Naive B cell (primary cell): ENCODE measurements around the gene SLC25A23. TPM values are rescaled to one million over a fixed set of nuclear protein-coding genes. Genes with fewer than 3 reads are reported as not detected.
"Not testable (repeated sequence)": the region's sequence is repeated elsewhere in the genome, so short reads cannot be mapped to it uniquely, and the experiment has no call there.

Experiments used
- ATAC-seq, 2 donors: fragments of 150-1000 bp; cut with Tn5 transposase; 2 replicates each; pipeline ENCODE4 v1.10.0; 2021; ENCODE audit warnings: low read depth in 2 of 2, mild to moderate bottlenecking in 2 of 2, moderate library complexity in 2 of 2
- DNase-seq: peaks from one replicate; pipeline ENCODE4 v3.0.0; 2022
- H3K27ac Mint-ChIP-seq, 6 donors: one replicate each; pipeline ENCODE4 v1.8.0; 2020 to 2022; ENCODE audit warnings: mild to moderate bottlenecking in 6 of 6, mixed read lengths in 6 of 6, moderate library complexity in 5 of 6, inconsistent platforms in 2 of 6
- H3K27me3 Mint-ChIP-seq, 3 donors: one replicate each; pipeline ENCODE4 v1.8.0; 2021 to 2022; ENCODE audit warnings: mixed read lengths in 3 of 3, mild to moderate bottlenecking in 1 of 3
- H3K36me3 Mint-ChIP-seq, 2 donors: one replicate each; pipeline ENCODE4 v1.8.0; 2020 to 2022; ENCODE audit warnings: mixed read lengths in 2 of 2, inconsistent platforms in 1 of 2, mild to moderate bottlenecking in 1 of 2
- H3K4me1 Mint-ChIP-seq, 3 donors: one replicate each; pipeline ENCODE4 v1.8.0; 2020 to 2022; ENCODE audit warnings: mixed read lengths in 3 of 3, inconsistent platforms in 1 of 3, mild to moderate bottlenecking in 1 of 3, moderate library complexity in 1 of 3
- H3K4me3 Mint-ChIP-seq, 8 donors: one replicate each; pipeline ENCODE4 v1.8.0; 2020 to 2022; ENCODE audit warnings: mild to moderate bottlenecking in 8 of 8, mixed read lengths in 8 of 8, moderate library complexity in 8 of 8, inconsistent platforms in 2 of 8
- H3K9me3 Mint-ChIP-seq, 7 donors: one replicate each; pipeline ENCODE4 v1.8.0; 2020 to 2022; ENCODE audit warnings: mixed read lengths in 7 of 7, mild to moderate bottlenecking in 5 of 7, inconsistent platforms in 2 of 7, moderate library complexity in 1 of 7
- polyA plus RNA-seq, 6 donors: library from polyadenylated mRNA; unstranded; fragments of 300-500 nt; fragmentation: Illumina TruSeq; gene quantifications; one replicate each; pipeline ENCODE4 v1.2.3, GENCODE V29; 2021; ENCODE audit warnings: low read depth in 6 of 6

SLC25A23 gene
- polyA plus RNA-seq, 6 donors from 2014 or later: 1.4 to 5.0 (median 3.2) TPM

DNA sequence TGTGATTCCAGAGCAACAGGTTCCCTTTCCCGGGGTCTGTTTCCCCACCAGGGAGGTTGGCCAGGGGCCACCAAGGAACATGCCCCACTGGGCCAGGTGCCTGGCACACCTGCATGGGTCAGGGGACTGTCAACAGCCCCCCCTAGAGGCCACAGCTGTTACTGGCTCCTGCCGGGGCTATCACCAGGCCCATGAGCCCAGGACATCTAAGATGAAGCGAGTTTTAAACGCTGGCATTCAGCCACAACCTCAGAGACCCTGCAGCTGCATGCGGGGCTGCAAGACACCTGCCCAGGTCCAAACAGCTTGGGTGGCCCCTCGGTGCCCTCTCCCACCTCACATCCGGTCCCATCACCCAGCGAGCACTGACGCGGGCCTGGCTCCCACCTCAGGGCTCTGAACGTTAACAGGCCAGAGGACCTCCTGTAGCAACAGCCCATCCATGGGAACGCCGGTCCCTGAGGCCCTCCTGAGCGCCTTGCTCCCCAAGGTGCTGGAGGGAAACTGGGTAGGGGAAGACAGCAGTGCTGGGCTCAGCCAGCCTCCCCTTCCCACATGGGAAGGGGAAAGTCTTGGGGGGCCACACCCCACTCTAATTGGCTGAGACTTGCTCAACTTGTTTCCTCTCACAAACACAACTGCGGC, 47.0 kb downstream of the SLC25A23 start:
- peak; percentile 17 for DNase-seq
- H3K9me3 Mint-ChIP-seq: no peaks in the 10 kb centered on the region
- H3K4me1 Mint-ChIP-seq: no peaks in the 10 kb centered on the region
- no peak overlapping the region for H3K27ac Mint-ChIP-seq
- H3K36me3 Mint-ChIP-seq: no peaks in the 10 kb centered on the region
- ATAC-seq: peak; percentile 58 to 71
- no peaks in the 10 kb centered on the region for H3K27me3 Mint-ChIP-seq
- H3K4me3 Mint-ChIP-seq: no peak overlapping the region

DNA sequence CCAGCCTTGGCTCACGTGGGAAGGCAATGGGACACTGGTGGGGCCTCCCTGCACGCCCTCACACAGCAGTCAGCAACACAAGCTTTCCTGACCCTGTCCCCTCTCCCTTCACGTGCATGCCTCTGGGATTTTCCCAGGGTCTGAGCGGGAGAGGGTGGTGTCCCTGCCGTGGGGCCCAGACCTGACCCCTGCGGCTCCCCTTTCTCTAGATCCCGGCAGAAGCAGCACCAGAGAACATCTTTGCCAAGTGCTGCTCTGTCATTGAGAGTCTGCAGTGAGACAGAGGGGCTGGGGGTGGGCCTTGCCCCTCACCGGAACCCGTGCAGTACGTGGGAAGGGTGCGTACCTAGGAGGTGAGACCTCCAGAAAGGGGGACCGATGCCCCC, 47.5 kb downstream of the SLC25A23 start:
- Mint-ChIP-seq H3K27ac (peak overlapping the region in 1 of 6 donors; percentile 38), H3K9me3 (no peaks in the 10 kb centered on the region)
- no peak for ATAC-seq

DNA sequence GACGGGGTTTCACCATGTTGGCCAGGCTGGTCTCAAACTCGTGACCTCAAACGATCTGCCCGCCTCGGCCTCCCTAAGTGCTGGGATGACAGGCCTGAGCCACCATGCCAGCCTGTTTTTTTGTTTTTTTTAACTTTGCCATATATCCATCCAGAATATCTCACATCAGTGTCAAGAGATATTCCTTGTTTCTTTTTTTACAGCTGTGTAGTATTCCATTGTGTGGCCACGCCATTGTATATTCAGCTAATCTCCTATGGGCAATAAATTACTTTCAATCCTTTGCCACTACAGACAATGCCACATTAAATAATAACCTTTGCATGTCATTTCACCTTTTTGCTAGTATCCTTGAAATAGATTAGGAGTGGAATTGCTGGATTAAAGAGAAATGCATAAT, 50.2 kb downstream of the SLC25A23 start:
- no peaks in the 10 kb centered on the region for H3K4me1 Mint-ChIP-seq
- ATAC-seq: no peak
- no peaks in the 10 kb centered on the region for H3K36me3 Mint-ChIP-seq
- no peaks in the 10 kb centered on the region for H3K9me3 Mint-ChIP-seq
- H3K27me3 Mint-ChIP-seq: no peaks in the 10 kb centered on the region
- no peak for DNase-seq
- no peak overlapping the region for H3K27ac Mint-ChIP-seq
- H3K4me3 Mint-ChIP-seq: no peak overlapping the region

More for the DNA sequence above, 47.5 kb downstream of the SLC25A23 start:
- H3K27me3 Mint-ChIP-seq: no peaks in the 10 kb centered on the region
- no peak overlapping the region for H3K4me3 Mint-ChIP-seq
- no peaks in the 10 kb centered on the region for H3K4me1 Mint-ChIP-seq
- DNase-seq: no peak
- H3K36me3 Mint-ChIP-seq: no peaks in the 10 kb centered on the region

DNA sequence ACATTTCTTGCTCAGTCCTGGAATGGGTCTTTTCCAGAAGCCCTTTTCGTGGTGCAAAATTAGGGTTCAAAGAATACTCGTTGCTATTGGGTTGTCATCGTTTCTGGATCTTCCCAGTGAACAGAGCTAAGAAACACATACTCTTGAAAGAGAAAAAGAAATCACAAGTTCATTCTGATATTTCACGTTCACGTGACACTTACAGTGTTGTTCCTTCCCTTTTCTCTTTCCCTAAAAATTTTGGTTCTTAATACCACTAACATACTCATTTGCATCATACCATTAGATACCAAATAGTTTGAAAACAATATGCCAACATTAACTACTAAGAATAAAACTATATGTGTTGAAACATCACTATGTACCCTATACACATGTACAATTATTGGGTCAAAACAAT, 53.2 kb downstream of the SLC25A23 start:
- Mint-ChIP-seq H3K36me3 (no peaks in the 10 kb centered on the region), H3K4me1 (no peaks in the 10 kb centered on the region), H3K27me3 (no peaks in the 10 kb centered on the region), H3K4me3 (no peak overlapping the region), H3K27ac (no peak overlapping the region), H3K9me3 (no peaks in the 10 kb centered on the region)
- DNase-seq (no peak), ATAC-seq (no peak)

DNA sequence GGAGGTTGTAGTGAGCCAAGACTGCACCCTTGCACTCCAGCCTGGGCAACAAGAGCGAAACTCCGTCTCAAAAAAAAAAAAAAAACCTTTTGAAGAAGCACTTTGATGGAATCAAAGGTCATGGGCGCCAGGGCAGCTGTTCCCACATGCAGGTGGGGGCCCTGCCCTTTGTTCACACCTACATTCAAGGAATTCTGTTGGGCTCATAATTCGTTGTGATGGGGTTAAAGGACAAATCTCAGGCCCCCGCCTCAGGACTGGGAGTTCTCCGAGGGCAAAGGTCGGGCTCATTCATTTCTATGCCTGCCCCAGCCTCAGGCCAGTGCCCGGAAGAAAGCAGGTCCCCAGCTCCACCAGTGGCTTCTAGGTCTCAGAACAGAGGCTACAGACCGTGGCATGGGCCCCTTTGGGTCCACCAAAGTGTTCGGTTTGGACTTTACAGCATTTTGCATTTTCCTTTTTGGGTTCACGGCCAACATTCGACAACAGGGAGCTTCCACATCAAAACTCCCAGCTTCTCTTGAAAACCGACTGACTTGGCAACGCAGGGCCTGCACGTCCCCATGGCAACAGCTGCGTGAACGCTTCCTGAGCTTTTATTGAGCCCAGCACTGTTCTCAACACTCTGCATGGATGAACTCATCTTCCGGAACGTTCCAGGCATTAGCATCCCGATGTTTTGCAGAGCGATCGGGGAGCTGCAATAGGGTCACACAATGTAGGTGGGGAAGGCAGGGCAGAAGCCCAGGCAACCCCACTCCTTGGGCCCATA, 56.6 kb downstream of the SLC25A23 start:
- Mint-ChIP-seq H3K4me3 (no peak overlapping the region), H3K4me1 (no peaks in the 10 kb centered on the region), H3K9me3 (no peaks in the 10 kb centered on the region), H3K36me3 (no peaks in the 10 kb centered on the region), H3K27me3 (no peaks in the 10 kb centered on the region), H3K27ac (no peak overlapping the region)
- DNase-seq: no peak
- no peak for ATAC-seq

DNA sequence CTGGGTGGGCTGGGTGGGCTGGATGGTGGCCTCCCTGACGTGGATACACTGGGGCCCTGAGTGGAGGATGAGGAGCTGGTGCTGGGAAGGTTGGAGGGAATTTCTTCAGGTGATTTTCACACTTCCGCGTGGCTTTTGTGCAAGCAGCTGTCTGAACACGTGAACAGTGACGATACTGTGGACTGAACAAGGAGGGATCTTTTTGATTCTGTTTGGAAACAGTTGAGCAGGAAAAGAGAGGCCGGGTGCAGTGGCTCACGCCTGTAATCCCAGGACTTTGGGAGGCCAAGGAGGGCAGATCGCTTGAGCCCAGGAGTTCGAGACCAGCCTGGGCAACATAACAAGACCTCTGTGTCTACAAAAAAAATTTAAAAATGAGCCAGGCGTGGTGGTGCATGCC, 57.5 kb downstream of the SLC25A23 start:
- DNase-seq: no peak
- Mint-ChIP-seq H3K4me3 (no peak overlapping the region), H3K27me3 (no peaks in the 10 kb centered on the region), H3K36me3 (no peaks in the 10 kb centered on the region), H3K27ac (peak overlapping the region in 1 of 6 donors; percentile 16), H3K4me1 (no peaks in the 10 kb centered on the region), H3K9me3 (no peaks in the 10 kb centered on the region)
- no peak for ATAC-seq

DNA sequence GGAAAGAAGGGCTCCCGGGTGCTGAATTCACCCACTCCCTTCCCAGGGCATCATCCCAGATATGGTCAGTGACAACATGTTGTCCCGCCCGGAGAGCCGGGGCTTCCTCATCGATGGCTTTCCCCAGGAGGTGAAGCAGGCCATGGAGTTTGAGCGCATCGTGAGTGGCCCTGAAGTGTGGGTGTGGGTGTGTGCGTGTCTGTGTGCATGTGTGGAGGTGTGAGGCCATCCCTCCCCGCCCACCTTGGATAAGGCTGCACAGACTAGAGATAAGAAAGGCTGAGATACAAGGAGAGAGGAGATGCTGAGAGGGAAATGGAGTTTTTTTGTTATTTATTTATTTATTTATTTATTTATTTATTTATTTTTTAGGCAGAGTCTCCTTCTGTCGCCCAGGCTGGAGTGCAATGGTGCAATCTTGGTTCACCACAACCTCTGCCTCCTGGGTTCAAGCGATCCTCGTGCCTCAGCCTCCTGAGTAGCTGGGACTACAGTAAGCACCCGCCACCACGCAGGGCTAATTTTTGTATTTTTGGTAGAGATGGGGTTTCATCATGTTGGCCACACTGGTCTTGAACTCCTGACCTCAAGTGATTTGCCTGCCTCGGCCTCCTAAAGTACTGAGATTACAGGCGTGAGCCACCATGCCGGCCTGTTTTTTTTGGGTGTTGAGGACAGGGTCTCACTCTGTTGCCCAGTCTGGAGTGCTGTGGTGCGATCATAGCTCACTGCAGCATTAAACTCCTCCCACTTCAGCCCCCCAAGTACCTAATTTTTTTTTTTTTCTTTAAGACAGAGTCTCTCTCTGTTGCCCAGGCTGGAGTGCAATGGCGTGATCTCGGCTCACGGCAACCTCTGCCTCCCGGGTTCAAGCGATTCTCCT, 59.3 kb downstream of the SLC25A23 start:
- DNase-seq, H3K27me3 Mint-ChIP-seq, H3K4me1 Mint-ChIP-seq, ATAC-seq, H3K36me3 Mint-ChIP-seq, H3K4me3 Mint-ChIP-seq, H3K9me3 Mint-ChIP-seq: not testable (repeated sequence)
- H3K27ac Mint-ChIP-seq: peak overlapping the region in 1 of 6 donors; percentile 39

DNA sequence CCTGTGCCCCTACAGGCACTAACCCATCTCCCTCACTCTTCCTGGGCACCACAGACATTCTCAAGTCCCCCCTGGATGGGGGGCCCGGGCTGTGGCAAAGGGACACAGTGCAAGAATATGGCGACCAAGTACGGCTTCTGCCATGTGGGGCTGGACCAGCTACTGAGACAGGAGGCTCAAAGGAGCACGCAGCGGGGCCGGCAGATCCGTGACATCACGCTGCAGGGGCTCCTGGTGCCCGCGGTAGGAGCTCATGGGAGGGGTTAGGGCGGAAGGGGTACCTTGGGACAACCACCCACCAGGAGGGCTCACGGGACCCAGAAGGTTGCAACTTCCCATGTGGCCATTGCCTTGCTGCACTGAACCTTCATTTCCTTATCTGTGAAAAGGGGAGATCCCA, 63.3 kb downstream of the SLC25A23 start:
- H3K27me3 Mint-ChIP-seq: no peaks in the 10 kb centered on the region
- H3K36me3 Mint-ChIP-seq: no peaks in the 10 kb centered on the region
- peak overlapping the region in 1 of 6 donors; percentile 79 for H3K27ac Mint-ChIP-seq
- H3K4me1 Mint-ChIP-seq: peaks cover 12 to 25% (median 23%) of the 10 kb centered on the region in 3 donors
- H3K4me3 Mint-ChIP-seq: peak overlapping the region in 1 of 8 donors; percentile 21
- no peak for ATAC-seq
- peaks cover 0 to 3% (median 0%) of the 10 kb centered on the region in 7 donors for H3K9me3 Mint-ChIP-seq
- DNase-seq: no peak

DNA sequence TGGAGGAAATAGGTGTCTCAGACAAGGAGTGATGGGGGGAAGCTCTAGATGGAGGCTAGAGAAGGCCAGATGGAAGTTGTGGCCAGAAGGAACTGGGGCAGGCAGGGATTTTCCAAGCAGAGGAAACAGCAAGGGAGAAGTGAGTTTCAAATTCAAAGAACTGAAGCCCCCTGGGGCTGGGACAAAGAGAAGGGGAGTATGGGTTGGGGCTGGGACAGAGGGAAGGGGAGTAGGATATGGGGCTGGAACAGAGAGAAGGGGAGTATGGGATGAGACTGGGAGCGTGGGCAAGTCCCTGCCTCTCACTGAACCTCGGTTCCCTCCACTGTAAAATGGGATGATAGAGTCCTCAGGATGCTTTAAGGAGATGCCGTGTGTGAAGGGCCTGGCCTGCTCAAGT, 64.8 kb downstream of the SLC25A23 start:
- Mint-ChIP-seq H3K4me1 (peaks cover 16 to 29% (median 29%) of the 10 kb centered on the region in 3 donors), H3K27me3 (no peaks in the 10 kb centered on the region), H3K36me3 (no peaks in the 10 kb centered on the region), H3K4me3 (peak overlapping the region in 7 of 8 donors; percentile 35 to 98 (median 69)), H3K9me3 (peaks cover 0 to 3% (median 0%) of the 10 kb centered on the region in 7 donors), H3K27ac (peak overlapping the region in 2 of 6 donors; percentile 69 to 82)
- ATAC-seq: no peak
- DNase-seq: no peak

DNA sequence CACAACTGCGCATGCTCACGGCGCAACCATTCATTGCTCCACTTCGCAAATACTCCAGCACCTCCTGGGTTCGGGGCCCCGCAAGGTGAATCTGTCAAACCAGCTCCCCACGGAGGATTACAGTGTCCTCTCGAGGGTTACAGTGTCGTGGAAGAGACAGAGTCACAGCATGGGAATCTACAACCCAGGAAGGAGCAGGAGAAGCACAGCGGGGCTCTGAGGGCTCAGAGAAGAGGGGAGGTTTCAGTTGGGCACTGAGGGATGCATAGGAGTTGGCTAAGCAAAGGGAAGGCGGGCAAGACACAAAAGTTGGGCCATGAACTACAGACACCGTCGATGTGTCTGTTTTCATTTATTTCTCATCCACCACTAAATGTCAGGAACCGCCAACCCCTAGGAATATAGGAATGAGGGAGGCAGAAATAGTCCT, 65.6 kb downstream of the SLC25A23 start:
- peaks cover 16 to 29% (median 29%) of the 10 kb centered on the region in 3 donors for H3K4me1 Mint-ChIP-seq
- DNase-seq (no peak), ATAC-seq (no peak)
- no peaks in the 10 kb centered on the region for H3K27me3 Mint-ChIP-seq
- peaks cover 0 to 3% (median 0%) of the 10 kb centered on the region in 7 donors for H3K9me3 Mint-ChIP-seq
- H3K27ac Mint-ChIP-seq: peak overlapping the region; percentile 91 to 99 (median 99)
- H3K4me3 Mint-ChIP-seq: peak overlapping the region; percentile 89 to 98 (median 96)
- H3K36me3 Mint-ChIP-seq: no peaks in the 10 kb centered on the region

DNA sequence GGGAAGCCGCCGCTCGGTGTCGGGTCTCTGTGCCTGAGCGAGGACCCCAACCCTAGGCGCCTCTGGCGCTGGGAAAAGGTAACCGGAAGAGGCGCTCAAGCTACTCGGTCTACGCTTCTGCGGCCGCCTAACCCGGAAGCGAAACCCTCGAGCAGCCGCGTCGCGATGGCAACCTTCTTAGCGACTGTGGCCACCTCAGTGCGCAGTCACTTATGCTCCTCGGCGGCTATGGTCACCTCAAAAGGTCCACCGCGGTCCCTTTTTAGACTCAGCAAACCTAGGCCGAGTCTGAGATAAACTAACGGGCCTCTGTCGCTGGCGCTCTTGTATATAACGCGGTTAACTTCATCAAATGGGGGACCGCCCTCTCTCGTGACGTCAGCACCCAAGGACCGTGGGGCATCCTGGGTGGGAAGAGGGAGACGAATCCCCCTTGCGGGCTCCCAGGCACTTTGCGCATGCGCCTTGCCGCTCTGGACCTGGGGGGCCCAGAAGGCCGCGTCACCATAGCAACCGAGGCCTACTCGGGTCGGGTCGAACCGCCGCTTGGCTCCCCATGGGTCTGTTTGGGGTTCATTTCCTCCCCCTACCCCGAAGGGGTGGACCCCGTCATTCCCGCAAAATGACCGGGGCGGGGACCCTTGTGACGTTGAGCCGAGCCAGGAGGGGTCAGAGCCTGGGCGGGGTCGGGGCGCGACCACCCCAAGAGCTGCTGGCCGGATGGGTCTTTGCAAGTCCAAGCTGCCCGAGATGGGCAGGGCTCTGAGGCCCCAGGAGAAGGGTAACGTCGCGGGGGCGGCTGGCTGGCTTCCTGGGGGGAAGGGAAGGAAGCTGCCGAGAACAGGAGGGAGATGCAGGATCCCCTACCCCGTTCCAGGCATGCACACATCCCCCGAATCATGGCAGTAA, 66.3 kb downstream of the SLC25A23 start, which contains the start of gene GTF2F1:
TSS of gene GTF2F1 (minus strand) at position 91 of the 909 bp plus-strand sequence. CDS start 169 bp downstream, outside the sequence.
- H3K36me3 Mint-ChIP-seq: peaks cover 0 to 2% of the 10 kb centered on the region in 2 donors
- no peaks in the 10 kb centered on the region for H3K27me3 Mint-ChIP-seq
- ATAC-seq (peak; percentile 82), DNase-seq (peak; percentile 93)
- peak within 1 kb of the TSS; percentile 89 to 98 (median 96) for H3K4me3 Mint-ChIP-seq
- H3K27ac Mint-ChIP-seq: peak within 1 kb of the TSS; percentile 91 to 99 (median 99)
- peaks cover 18 to 29% (median 29%) of the 10 kb centered on the region in 3 donors for H3K4me1 Mint-ChIP-seq
- peaks cover 0 to 3% (median 0%) of the 10 kb centered on the region in 7 donors for H3K9me3 Mint-ChIP-seq
